Measurements from ENCODE around the gene HHIPL1.

DNA sequence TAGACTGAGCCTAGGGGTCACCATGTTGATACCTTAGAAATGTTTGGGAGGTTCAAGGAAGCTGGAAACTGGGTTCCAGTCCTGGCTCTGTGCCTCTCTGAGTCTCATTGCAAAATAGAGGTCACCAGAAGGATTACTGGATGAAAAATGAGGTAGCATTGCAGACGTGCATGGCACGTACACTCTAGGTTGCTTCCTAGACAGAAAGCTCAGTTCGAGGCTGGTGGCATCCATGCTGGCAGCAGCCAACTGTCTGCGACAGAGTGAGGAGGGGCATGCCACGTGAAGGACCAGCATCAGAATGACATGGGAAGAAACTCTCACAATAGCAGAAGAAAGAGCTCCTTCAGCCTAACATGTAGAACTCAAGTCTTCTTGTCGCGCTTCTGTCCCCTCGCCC lies 34.6 kb downstream of the HHIPL1 start:
- TF ChIP-seq, protein P1, sequence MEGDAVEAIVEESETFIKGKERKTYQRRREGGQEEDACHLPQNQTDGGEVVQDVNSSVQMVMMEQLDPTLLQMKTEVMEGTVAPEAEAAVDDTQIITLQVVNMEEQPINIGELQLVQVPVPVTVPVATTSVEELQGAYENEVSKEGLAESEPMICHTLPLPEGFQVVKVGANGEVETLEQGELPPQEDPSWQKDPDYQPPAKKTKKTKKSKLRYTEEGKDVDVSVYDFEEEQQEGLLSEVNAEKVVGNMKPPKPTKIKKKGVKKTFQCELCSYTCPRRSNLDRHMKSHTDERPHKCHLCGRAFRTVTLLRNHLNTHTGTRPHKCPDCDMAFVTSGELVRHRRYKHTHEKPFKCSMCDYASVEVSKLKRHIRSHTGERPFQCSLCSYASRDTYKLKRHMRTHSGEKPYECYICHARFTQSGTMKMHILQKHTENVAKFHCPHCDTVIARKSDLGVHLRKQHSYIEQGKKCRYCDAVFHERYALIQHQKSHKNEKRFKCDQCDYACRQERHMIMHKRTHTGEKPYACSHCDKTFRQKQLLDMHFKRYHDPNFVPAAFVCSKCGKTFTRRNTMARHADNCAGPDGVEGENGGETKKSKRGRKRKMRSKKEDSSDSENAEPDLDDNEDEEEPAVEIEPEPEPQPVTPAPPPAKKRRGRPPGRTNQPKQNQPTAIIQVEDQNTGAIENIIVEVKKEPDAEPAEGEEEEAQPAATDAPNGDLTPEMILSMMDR (IDR thresholded peaks at IDR 0.05) = no peak
- TF ChIP-seq POLR2A (IDR thresholded peaks at IDR 0.05; ENCODE audit: low read length) (no peak), EHMT2 (IDR thresholded peaks at IDR 0.05; ENCODE audit: low read depth) (no peak), JUN (IDR thresholded peaks at IDR 0.05) (no peak), RAD21 (conservative IDR thresholded peaks at IDR 0.05 in 1 of 2, IDR thresholded peaks at IDR 0.05 in 1 of 2) (no peak), RFX5 (IDR thresholded peaks at IDR 0.05) (no peak), EP300 (IDR thresholded peaks at IDR 0.05) (no peak), CHD2 (IDR thresholded peaks at IDR 0.05; ENCODE audit: low read length, partially characterized antibody) (no peak)
